B cell (primary cell): ENCODE measurements around the gene ZNF277. TPM values are rescaled to one million over a fixed set of nuclear protein-coding genes. Genes with fewer than 3 reads are reported as not detected.

Source experiments
- ATAC-seq: fragments of 200-7000 bp; cut with Tn5 transposase; one replicate; pipeline ENCODE4 v1.10.0; 2021; ENCODE audit warnings: low read depth, mild to moderate bottlenecking, moderate number of reproducible peaks, moderate library complexity
- CTCF ChIA-PET: fragments of 350-600 bp; sonication (Branson Sonifier 250); formaldehyde crosslinking; loops from one replicate; lab custom pipeline; 2021; ENCODE audit warnings: antibody characterized with exemption, inconsistent platforms; lab: Charles Lee
- POLR2A ChIA-PET: fragments of 350-600 bp; sonication (Branson Sonifier 250); formaldehyde crosslinking; loops from one replicate; lab custom pipeline; 2021; ENCODE audit warnings: antibody characterized with exemption; lab: Charles Lee
- DNase-seq: peaks from one replicate; pipeline ENCODE4 v3.0.0; 2013
- H2AFZ ChIP-seq: 2 replicates; pipeline ENCODE4 v1.6.1; 2012; ENCODE audit warnings: mild to moderate bottlenecking, low read depth, low read length; ENCODE audit not compliant: insufficient read depth, poor library complexity, severe bottlenecking
- H3K27ac ChIP-seq, 2 donors: 1 replicate in 1 of 2; 2 replicates in 1 of 2; pipeline ENCODE4 v1.5.1; 2012 to 2013; ENCODE audit warnings: low read length in 2 of 2, mild to moderate bottlenecking in 2 of 2, moderate library complexity in 1 of 2
- H3K27me3 ChIP-seq, 4 experiments: fragments of 200-600 bp in 1 of 4; sonication (generic) in 1 of 4; replicated peaks in 1 of 4; 1 replicate in 2 of 4; 2 replicates in 2 of 4; pipeline versions ENCODE4 v1.6.1 to v1.7.0; 2013 to 2016; ENCODE audit warnings: low read length in 3 of 4, mild to moderate bottlenecking in 2 of 4, mixed read lengths in 1 of 4, moderate library complexity in 1 of 4; ENCODE audit not compliant: insufficient read depth in 4 of 4, control insufficient read depth in 3 of 4; ENCODE audit errors: control extremely low read depth in 1 of 4
- H3K36me3 ChIP-seq, 2 experiments: replicated peaks in 1 of 2; 1 replicate in 1 of 2; 2 replicates in 1 of 2; pipeline versions ENCODE4 v1.6.1 to v1.7.1; 2013; ENCODE audit warnings: low read length in 1 of 2; ENCODE audit not compliant: insufficient read depth in 2 of 2, control insufficient read depth in 1 of 2; ENCODE audit errors: control extremely low read depth in 1 of 2, extremely low read depth in 1 of 2
- H3K4me1 ChIP-seq, 2 donors: fragments of 200-600 bp in 1 of 2; sonication (generic) in 1 of 2; 1 replicate in 1 of 2; 2 replicates in 1 of 2; pipeline versions ENCODE4 v1.5.1 to v1.6.1; 2013 to 2017; ENCODE audit warnings: low read length in 2 of 2; ENCODE audit not compliant: control insufficient read depth in 2 of 2, insufficient read depth in 2 of 2
- H3K4me2 ChIP-seq: replicated peaks from 2 replicates; pipeline ENCODE3; 2012; ENCODE audit warnings: mild to moderate bottlenecking, low read depth, low read length; ENCODE audit not compliant: poor library complexity, severe bottlenecking
- H3K4me3 ChIP-seq, 5 experiments: fragments of 200-600 bp in 1 of 5; sonication (generic) in 1 of 5; 1 replicate in 3 of 5; 2 replicates in 2 of 5; pipeline versions ENCODE4 v1.5.1 to v1.7.0; 2011 to 2016; ENCODE audit warnings: low read length in 4 of 5, mild to moderate bottlenecking in 4 of 5, low read depth in 2 of 5, control low read depth in 1 of 5, moderate library complexity in 1 of 5; ENCODE audit not compliant: insufficient read depth in 1 of 5; ENCODE audit errors: control extremely low read depth in 1 of 5, extremely low read depth in 1 of 5
- H3K79me2 ChIP-seq: fragments of 200-600 bp; sonication (generic); one replicate; pipeline ENCODE4 v1.6.0; 2016; ENCODE audit warnings: low read length; ENCODE audit not compliant: control insufficient read depth, insufficient read depth
- H3K9ac ChIP-seq: fragments of 200-600 bp; sonication (generic); 2 replicates; pipeline ENCODE4 v1.6.1; 2017; ENCODE audit warnings: mild to moderate bottlenecking, low read length, moderate library complexity
- H3K9me3 ChIP-seq, 3 donors: one replicate each; pipeline versions ENCODE4 v1.6.1 to v1.7.1; 2013; ENCODE audit warnings: low read length in 2 of 3; ENCODE audit not compliant: control insufficient read depth in 2 of 3, insufficient read depth in 1 of 3; ENCODE audit errors: control extremely low read depth in 1 of 3
- H4K20me1 ChIP-seq: 2 replicates; pipeline ENCODE4 v1.6.0; 2012; ENCODE audit warnings: mild to moderate bottlenecking, low read length; ENCODE audit not compliant: insufficient read depth, control insufficient read depth, poor library complexity, severe bottlenecking
- H3K27ac Mint-ChIP-seq: one replicate; pipeline ENCODE4 v1.8.0; 2021; ENCODE audit warnings: mixed read lengths
- H3K27me3 Mint-ChIP-seq: one replicate; pipeline ENCODE4 v1.8.0; 2021; ENCODE audit warnings: mixed read lengths
- H3K4me1 Mint-ChIP-seq: one replicate; pipeline ENCODE4 v1.8.0; 2021; ENCODE audit warnings: mixed read lengths
- H3K4me3 Mint-ChIP-seq: one replicate; pipeline ENCODE4 v1.8.0; 2021; ENCODE audit warnings: mixed read lengths
- H3K9me3 Mint-ChIP-seq: one replicate; pipeline ENCODE4 v1.8.0; 2022; ENCODE audit warnings: mixed read lengths; ENCODE audit not compliant: insufficient read depth
- EZH2 ChIP-seq: IDR thresholded peaks from 2 replicates; pipeline ENCODE4 v1.6.1; 2012; ENCODE audit warnings: borderline replicate concordance, low read depth, mild to moderate bottlenecking, moderate library complexity, low read length; ENCODE audit not compliant: insufficient read depth, poor library complexity, severe bottlenecking
- WGBS: methylation state at CpG from one replicate; pipeline ENCODE4 v1.1.5; 2013; ENCODE audit warnings: missing lambda C conversion rate; ENCODE audit not compliant: insufficient coverage; 5-methylcytosine and 5-hydroxymethylcytosine counted together
- intact Hi-C: fragments of 100-400 bp; cut with micrococcal nuclease; formaldehyde crosslinking; loops from one replicate; pipeline ENCODE4 v1.10.0; 2022
- polyA plus RNA-seq: library from polyadenylated mRNA; depleted of rRNA; stranded (reverse); fragments of >200 nt; gene quantifications from 2 replicates; pipeline ENCODE4 v1.2.3, GENCODE V29; 2012
- total RNA-seq, 2 donors: library from RNA; stranded (reverse); fragments of 120-200 nt in 1 of 2; gene quantifications; 1 replicate in 1 of 2; 2 replicates in 1 of 2; pipeline versions ENCODE4 v1.2.3 to v1.2.4, GENCODE V29; 2013 to 2022
- TF ChIP-seq, protein P1 (sequence below): fragments of 200-600 bp; IDR thresholded peaks from one replicate; pipeline ENCODE4 v1.8.0; 2022; ENCODE audit warnings: antibody characterized with exemption, mild to moderate bottlenecking

Gene ZNF277
- total and polyA plus RNA-seq, 2 donors (not counting 1 experiment from before 2014, with no cell fraction given): 9.5 to 18.6 TPM

GRCh38 chr7:112199672-112200071 lies 6.8 kb upstream of the ZNF277 start:
- peaks cover 62% of the 10 kb centered on the region for H3K27me3 Mint-ChIP-seq
- peaks cover 0 to 37% (median 32%) of the 10 kb centered on the region in 4 experiments for H3K27me3 ChIP-seq
- peaks cover 14% of the 10 kb centered on the region for H3K4me1 Mint-ChIP-seq
- peaks cover 0 to 3% (median 0%) of the 10 kb centered on the region in 3 donors for H3K9me3 ChIP-seq
- H3K27ac ChIP-seq: no peak overlapping the region
- CTCF ChIA-PET: no interaction called here
- no CpG with 5 or more reads among the region's 1 CpG for WGBS
- DNase-seq (no peak), ATAC-seq (no peak)
- no peaks in the 10 kb centered on the region for H3K36me3 ChIP-seq
- no peak overlapping the region for H3K4me3 Mint-ChIP-seq
- no peaks in the 10 kb centered on the region for H3K79me2 ChIP-seq
- intact Hi-C loops: no loop called here
- peaks cover 9 to 11% of the 10 kb centered on the region in 2 donors for H3K4me1 ChIP-seq
- POLR2A ChIA-PET: no interaction called here
- H3K4me2 ChIP-seq: no peak overlapping the region
- H4K20me1 ChIP-seq: no peaks in the 10 kb centered on the region
- no peak overlapping the region for H3K4me3 ChIP-seq
- H3K27ac Mint-ChIP-seq: no peak overlapping the region
- no peaks in the 10 kb centered on the region for H3K9me3 Mint-ChIP-seq
- TF ChIP-seq, protein P1, sequence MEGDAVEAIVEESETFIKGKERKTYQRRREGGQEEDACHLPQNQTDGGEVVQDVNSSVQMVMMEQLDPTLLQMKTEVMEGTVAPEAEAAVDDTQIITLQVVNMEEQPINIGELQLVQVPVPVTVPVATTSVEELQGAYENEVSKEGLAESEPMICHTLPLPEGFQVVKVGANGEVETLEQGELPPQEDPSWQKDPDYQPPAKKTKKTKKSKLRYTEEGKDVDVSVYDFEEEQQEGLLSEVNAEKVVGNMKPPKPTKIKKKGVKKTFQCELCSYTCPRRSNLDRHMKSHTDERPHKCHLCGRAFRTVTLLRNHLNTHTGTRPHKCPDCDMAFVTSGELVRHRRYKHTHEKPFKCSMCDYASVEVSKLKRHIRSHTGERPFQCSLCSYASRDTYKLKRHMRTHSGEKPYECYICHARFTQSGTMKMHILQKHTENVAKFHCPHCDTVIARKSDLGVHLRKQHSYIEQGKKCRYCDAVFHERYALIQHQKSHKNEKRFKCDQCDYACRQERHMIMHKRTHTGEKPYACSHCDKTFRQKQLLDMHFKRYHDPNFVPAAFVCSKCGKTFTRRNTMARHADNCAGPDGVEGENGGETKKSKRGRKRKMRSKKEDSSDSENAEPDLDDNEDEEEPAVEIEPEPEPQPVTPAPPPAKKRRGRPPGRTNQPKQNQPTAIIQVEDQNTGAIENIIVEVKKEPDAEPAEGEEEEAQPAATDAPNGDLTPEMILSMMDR: no peak
- no peak for TF ChIP-seq EZH2
- no peak overlapping the region for H3K9ac ChIP-seq
- H2AFZ ChIP-seq: no peak overlapping the region

DNA sequence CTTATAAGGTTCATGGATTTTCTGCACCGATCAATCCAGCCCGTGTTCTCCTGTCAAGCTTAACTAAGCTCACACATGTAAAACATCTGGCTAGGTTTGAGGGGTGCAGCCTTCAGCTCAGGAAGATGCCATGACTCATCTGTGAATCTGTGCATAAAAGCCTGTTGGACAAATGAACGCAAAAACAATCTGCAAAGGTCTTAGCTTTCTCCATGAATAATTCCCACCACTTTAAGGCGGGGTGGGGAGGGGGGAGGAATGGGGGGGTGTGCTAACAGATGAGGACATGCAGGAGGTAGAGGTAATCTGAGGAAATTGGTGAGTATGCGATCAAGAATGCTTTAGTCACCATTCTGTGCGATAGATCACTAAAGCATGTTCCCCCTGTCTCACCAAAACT lies 5.1 kb upstream of the ZNF277 start:
- H3K9me3 Mint-ChIP-seq: no peaks in the 10 kb centered on the region
- H2AFZ ChIP-seq: no peak overlapping the region
- intact Hi-C loops: no loop called here
- WGBS: no CpG with 5 or more reads among the region's 6 CpGs
- peaks cover 60% of the 10 kb centered on the region for H3K27me3 Mint-ChIP-seq
- H3K27ac Mint-ChIP-seq: no peak overlapping the region
- TF ChIP-seq EZH2: no peak
- TF ChIP-seq, protein P1: no peak
- H3K27me3 ChIP-seq: peaks cover 0 to 38% (median 32%) of the 10 kb centered on the region in 4 experiments
- H3K4me1 Mint-ChIP-seq: peaks cover 21% of the 10 kb centered on the region
- H3K4me1 ChIP-seq: peaks cover 19% of the 10 kb centered on the region in 2 donors
- H3K4me3 ChIP-seq: no peak overlapping the region
- no peak overlapping the region for H3K4me3 Mint-ChIP-seq
- DNase-seq: no peak
- H3K27ac ChIP-seq: no peak overlapping the region
- no peaks in the 10 kb centered on the region for H4K20me1 ChIP-seq
- ATAC-seq: no peak
- no peak overlapping the region for H3K9ac ChIP-seq
- H3K9me3 ChIP-seq: peaks cover 0 to 3% (median 0%) of the 10 kb centered on the region in 3 donors
- CTCF ChIA-PET: no interaction called here
- POLR2A ChIA-PET: no interaction called here
- H3K79me2 ChIP-seq: peaks cover 11% of the 10 kb centered on the region
- H3K36me3 ChIP-seq: no peaks in the 10 kb centered on the region
- H3K4me2 ChIP-seq: no peak overlapping the region
